Mammary epithelial cell (primary cell): ENCODE measurements around the gene B3GNT8.

ENCODE experiments used
- CTCF ChIP-seq, 2 donors: IDR thresholded peaks in 1 of 2; conservative IDR thresholded peaks in 1 of 2; 2 replicates each; pipeline ENCODE4 v1.5.1; 2011 to 2012; ENCODE audit warnings: inconsistent platforms in 2 of 2, low read length in 2 of 2, mild to moderate bottlenecking in 2 of 2, control low read depth in 1 of 2, low read depth in 1 of 2; ENCODE audit not compliant: insufficient read depth in 1 of 2; ENCODE audit errors: extremely low read depth in 1 of 2
- EZH2 ChIP-seq: IDR thresholded peaks from 2 replicates; pipeline ENCODE4 v1.6.1; 2012; ENCODE audit warnings: low read length, inconsistent platforms, borderline replicate concordance

GRCh38 chr19:41455936-41456335 lies 28.8 kb upstream of the B3GNT8 start:
- TF ChIP-seq EZH2 (no peak), CTCF (conservative IDR thresholded peaks at IDR 0.05 in 1 of 2, IDR thresholded peaks at IDR 0.05 in 1 of 2; ENCODE audit: extremely low read depth in 1 of 2, insufficient read depth in 1 of 2, low read depth in 1 of 2, low read length in 2 of 2) (no peak)
